Pancreas (tissue), 10 donors: ENCODE measurements around the gene BRD9. TPM values are rescaled to one million over a fixed set of nuclear protein-coding genes. Genes with fewer than 3 reads are reported as not detected.
"Not testable (repeated sequence)": the region's sequence is repeated elsewhere in the genome, so short reads cannot be mapped to it uniquely, and the experiment has no call there.

Source experiments
- ATAC-seq, 4 donors: fragments of 200-7000 bp; cut with Tn5 transposase; one replicate each; pipeline versions ENCODE4 v1.8.0 to v1.9.1; 2020; ENCODE audit warnings: mild to moderate bottlenecking in 4 of 4, moderate library complexity in 4 of 4
- DNase-seq, 6 donors: peaks; one replicate each; pipeline ENCODE4 v3.0.0-alpha.2; 2020
- FAIRE-seq: peaks from 2 replicates; lab custom pipeline; 2012; peaks lifted over from hg19 to GRCh38; lab: Jason Lieb, UNC
- H3K27ac ChIP-seq, 4 donors: fragments of 200-600 bp; sonication (generic); 1 replicate in 3 of 4; 2 replicates in 1 of 4; pipeline versions ENCODE4 v1.5.0 to v1.8.0; 2020
- H3K27me3 ChIP-seq, 4 donors: fragments of 200-600 bp; one replicate each; pipeline ENCODE4 v1.8.0; 2021
- H3K36me3 ChIP-seq, 3 donors: fragments of 200-600 bp; sonication (generic) in 1 of 3; one replicate each; pipeline versions ENCODE4 v1.5.0 to v1.8.0; 2020 to 2021
- H3K4me1 ChIP-seq, 3 donors: fragments of 200-600 bp; one replicate each; pipeline ENCODE4 v1.8.0; 2021
- H3K4me3 ChIP-seq, 4 donors: fragments of 200-600 bp; sonication (generic) in 2 of 4; one replicate each; pipeline versions ENCODE4 v1.5.0 to v1.8.0; 2020 to 2021
- H3K9me3 ChIP-seq, 4 donors: fragments of 200-600 bp; one replicate each; pipeline ENCODE4 v1.8.0; 2021
- WGBS, 2 donors: extraction: QIAGEN DNeasy Blood & Tissue Kit; methylation state at CpG; one replicate each; pipeline ENCODE4 v1.1.7; 2013; 5-methylcytosine and 5-hydroxymethylcytosine counted together
- intact Hi-C, 3 donors: fragments of 100-400 bp; cut with DNase I; formaldehyde crosslinking; loops; one replicate each; pipeline versions ENCODE4 v1.11.1 to v1.14.2; 2022
- polyA plus RNA-seq, 2 donors: library from polyadenylated mRNA; stranded (reverse); fragments of 200-250 nt; gene quantifications; one replicate each; pipeline ENCODE4 v1.2.3, GENCODE V29; 2013
- total RNA-seq, 6 donors: library from RNA; stranded (reverse); fragmentation: NEBNext Ultra II Directional in 4 of 6; extraction: Animal tissue kit (Norgen Biotek cat#: 25700) in 4 of 6; gene quantifications; one replicate each; pipeline versions ENCODE4 v1.2.1 to v1.2.4, GENCODE V29; 2021 to 2023
- TF ChIP-seq, protein P1 (sequence below), 4 donors: fragments of 200-600 bp; sonication (generic) in 3 of 4; IDR thresholded peaks; one replicate each; pipeline versions ENCODE4 v1.5.0 to v1.8.0; 2021; ENCODE audit warnings: antibody characterized with exemption in 4 of 4
- donor health status: healthy with polysubstance abuse.
- donor health status: DM: no; HTN: no; CAD: no; lungs with moderate emphysema.
- donor health status: DM: no; HTN: no; CAD: no.
- donor health status: control.
- donor health status: control.
- donor health status: Bipolar disorder and iron deficiency.
- donor health status: DM: yes; HTN: yes; CAD: no.
- donor health status: DM: no; HTN: no; CAD: no.
- donor health status: DM: no; HTN: no; CAD: no.
- donor health status: DM: yes; HTN: yes; CAD: no.

BRD9 gene
- total and polyA plus RNA-seq, 8 donors: 11.3 to 38.5 (median 17.5) TPM

DNA sequence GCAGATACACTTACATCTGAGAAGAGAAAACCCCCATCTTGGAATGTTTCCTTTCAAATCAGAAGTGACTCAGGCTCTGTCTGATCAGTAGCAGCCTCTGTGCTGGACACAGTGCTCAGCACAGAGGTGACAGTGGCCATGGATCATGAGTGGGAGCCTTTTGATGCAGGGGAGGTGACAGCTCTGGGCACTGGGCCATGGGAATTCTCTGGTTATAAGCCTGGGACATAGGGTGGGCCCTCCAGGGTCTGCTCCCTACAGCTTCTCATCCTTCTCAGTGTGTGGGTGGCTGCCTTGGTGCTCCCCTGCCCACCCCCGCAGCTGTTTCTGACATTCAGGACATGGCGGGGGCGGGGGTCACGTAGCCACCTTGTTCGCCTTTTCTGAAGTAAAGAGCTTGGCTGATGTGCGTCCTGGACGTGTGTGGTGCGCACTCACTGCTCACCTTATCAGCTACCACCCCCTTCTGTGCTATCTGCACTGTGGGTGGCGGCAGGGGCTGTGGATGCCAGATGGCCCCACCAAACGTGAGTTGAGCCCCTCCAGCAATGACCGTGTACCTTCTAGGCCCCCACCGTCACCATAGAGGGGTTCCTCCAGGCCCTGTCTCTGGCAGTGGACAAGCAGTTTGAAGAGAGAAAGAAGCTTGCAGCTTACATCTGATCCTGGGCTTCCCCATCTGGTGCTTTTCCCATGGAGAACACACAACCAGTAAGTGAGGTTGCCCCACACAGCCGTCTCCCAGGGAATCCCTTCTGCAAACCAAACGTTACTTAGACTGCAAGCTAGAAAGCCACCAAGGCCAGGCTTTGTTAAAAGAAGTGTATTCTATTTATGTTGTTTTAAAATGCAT is 24.1 kb upstream of the BRD9 start:
- peak; percentile 75 to 88 (median 83) for ATAC-seq
- peak overlapping the region in 2 of 4 donors; percentile 15 to 59 for H3K27ac ChIP-seq
- 25 to 47% methylated on average over 14 of the region's 14 CpGs for WGBS, 2 donors
- no peaks in the 10 kb centered on the region for H3K36me3 ChIP-seq
- TF ChIP-seq, protein P1, sequence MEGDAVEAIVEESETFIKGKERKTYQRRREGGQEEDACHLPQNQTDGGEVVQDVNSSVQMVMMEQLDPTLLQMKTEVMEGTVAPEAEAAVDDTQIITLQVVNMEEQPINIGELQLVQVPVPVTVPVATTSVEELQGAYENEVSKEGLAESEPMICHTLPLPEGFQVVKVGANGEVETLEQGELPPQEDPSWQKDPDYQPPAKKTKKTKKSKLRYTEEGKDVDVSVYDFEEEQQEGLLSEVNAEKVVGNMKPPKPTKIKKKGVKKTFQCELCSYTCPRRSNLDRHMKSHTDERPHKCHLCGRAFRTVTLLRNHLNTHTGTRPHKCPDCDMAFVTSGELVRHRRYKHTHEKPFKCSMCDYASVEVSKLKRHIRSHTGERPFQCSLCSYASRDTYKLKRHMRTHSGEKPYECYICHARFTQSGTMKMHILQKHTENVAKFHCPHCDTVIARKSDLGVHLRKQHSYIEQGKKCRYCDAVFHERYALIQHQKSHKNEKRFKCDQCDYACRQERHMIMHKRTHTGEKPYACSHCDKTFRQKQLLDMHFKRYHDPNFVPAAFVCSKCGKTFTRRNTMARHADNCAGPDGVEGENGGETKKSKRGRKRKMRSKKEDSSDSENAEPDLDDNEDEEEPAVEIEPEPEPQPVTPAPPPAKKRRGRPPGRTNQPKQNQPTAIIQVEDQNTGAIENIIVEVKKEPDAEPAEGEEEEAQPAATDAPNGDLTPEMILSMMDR (IDR thresholded peaks at IDR 0.05): no peak
- H3K27me3 ChIP-seq: no peaks in the 10 kb centered on the region
- no peak for FAIRE-seq
- H3K4me3 ChIP-seq: no peak overlapping the region
- no peaks in the 10 kb centered on the region for H3K9me3 ChIP-seq
- intact Hi-C loops: no loop called here
- DNase-seq: peak in 4 of 6 donors; percentile 31 to 79 (median 62)
- peaks cover 12 to 15% (median 15%) of the 10 kb centered on the region in 3 donors for H3K4me1 ChIP-seq

DNA sequence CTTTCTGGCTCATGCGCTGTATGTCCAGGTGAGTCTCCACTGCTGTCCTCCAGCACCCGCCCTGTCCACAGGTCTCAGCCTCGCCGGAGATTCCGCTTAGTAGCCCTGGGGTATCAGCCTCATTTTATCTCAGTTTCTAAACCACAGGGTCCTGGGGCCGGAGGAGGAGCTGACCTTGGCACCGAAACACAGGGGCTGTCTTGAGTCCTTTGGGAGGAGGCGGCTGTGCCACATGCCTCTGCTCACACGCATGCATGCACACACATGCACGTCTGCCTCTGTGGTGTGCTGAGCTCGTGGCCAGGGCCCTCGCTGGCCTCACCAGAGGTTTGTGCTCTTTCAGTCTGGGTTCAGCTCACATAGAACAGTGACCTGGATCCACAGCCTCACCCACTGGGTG is 23.3 kb upstream of the BRD9 start:
- 88 to 90% methylated on average over 12 of the region's 12 CpGs for WGBS, 2 donors
- no peaks in the 10 kb centered on the region for H3K36me3 ChIP-seq
- no peaks in the 10 kb centered on the region for H3K27me3 ChIP-seq
- H3K27ac ChIP-seq: no peak overlapping the region
- DNase-seq (peak in 2 of 6 donors; percentile 8 to 9), FAIRE-seq (no peak), ATAC-seq (no peak)
- no peaks in the 10 kb centered on the region for H3K9me3 ChIP-seq
- peaks cover 12 to 15% (median 15%) of the 10 kb centered on the region in 3 donors for H3K4me1 ChIP-seq
- intact Hi-C loops: no loop called here
- TF ChIP-seq, protein P1 (IDR thresholded peaks at IDR 0.05): no peak
- H3K4me3 ChIP-seq: no peak overlapping the region

DNA sequence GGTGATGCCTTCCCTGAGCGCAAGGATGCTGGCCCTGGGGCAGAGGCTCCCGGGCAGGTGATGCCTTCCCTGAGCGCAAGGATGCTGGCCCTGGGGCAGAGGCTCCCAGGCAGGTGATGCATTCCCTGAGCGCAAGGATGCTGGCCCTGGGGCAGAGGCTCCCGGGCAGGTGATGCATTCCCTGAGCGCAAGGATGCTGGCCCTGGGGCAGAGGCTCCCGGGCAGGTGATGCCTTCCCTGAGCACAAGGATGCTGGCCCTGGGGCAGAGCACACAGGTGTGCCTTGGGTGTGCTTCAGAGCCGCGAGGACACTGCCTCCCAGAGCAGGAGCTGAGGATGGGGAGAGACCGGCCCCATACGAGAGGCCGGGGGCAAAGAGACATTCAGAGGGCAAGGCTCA is 22.7 kb upstream of the BRD9 start:
- DNase-seq: peak in 1 of 6 donors; percentile 17
- H3K36me3 ChIP-seq, H3K27me3 ChIP-seq, H3K4me3 ChIP-seq, FAIRE-seq, H3K27ac ChIP-seq, intact Hi-C loops, ATAC-seq, H3K9me3 ChIP-seq: not testable (repeated sequence)
- H3K4me1 ChIP-seq: peaks cover 12 to 15% (median 15%) of the 10 kb centered on the region in 3 donors
- 95% methylated on average over 12 of the region's 12 CpGs for WGBS, 2 donors

DNA sequence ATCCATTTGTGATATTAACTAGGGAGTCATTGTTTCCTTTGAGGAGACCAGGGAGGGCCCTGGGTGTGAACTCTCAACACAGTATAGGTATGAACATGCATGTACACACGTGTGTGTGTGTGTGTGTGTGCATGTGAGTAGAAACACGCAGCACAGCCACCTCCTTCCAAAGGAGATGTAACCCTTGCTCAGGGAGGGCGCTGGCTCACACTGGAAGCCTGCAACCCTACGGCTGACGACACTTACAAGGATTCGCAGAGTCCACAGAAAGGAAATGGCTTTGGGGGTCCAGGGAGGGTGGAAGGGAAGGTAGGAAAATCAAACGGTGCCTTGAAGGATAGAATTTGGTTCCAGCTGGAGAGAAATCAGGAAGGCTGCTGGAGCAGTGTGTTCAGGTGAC is 22.0 kb upstream of the BRD9 start:
- TF ChIP-seq, protein P1 (IDR thresholded peaks at IDR 0.05): no peak
- Histone ChIP-seq H3K9me3 (no peaks in the 10 kb centered on the region), H3K27me3 (no peaks in the 10 kb centered on the region), H3K36me3 (no peaks in the 10 kb centered on the region), H3K27ac (no peak overlapping the region), H3K4me3 (no peak overlapping the region), H3K4me1 (peaks cover 12 to 15% (median 15%) of the 10 kb centered on the region in 3 donors)
- 85 to 89% methylated on average over 7 of the region's 7 CpGs for WGBS, 2 donors
- no peak for FAIRE-seq
- DNase-seq: no peak
- intact Hi-C loops: no loop called here
- no peak for ATAC-seq

DNA sequence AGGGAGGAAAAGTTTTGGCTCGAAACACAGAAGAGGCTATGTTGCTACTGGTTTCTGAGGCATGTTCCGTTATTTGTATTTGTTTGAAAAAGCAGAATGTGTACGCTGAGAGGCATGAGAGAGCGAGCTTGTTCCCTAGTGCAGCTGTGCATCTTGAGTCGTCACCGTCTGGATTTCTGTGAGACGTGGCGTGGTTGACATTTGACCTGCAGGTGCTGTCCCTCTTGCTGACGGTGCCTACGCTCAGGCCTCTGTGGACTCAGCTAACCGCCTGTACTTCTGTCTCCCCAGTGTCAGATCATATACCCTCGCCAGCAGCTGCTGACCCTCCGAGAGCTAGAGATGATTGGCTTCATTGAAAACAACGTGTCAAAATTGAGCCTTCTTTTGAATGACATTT is 21.6 kb upstream of the BRD9 start:
- FAIRE-seq (no peak), DNase-seq (no peak), ATAC-seq (no peak)
- H3K36me3 ChIP-seq: no peaks in the 10 kb centered on the region
- H3K27ac ChIP-seq: no peak overlapping the region
- 85 to 93% methylated on average over 14 of the region's 14 CpGs for WGBS, 2 donors
- no peaks in the 10 kb centered on the region for H3K27me3 ChIP-seq
- no peak overlapping the region for H3K4me3 ChIP-seq
- TF ChIP-seq, protein P1 (IDR thresholded peaks at IDR 0.05): no peak
- H3K9me3 ChIP-seq: no peaks in the 10 kb centered on the region
- intact Hi-C loops: no loop called here
- H3K4me1 ChIP-seq: peaks cover 12 to 15% (median 15%) of the 10 kb centered on the region in 3 donors
